GM18907 (cell line): ENCODE data around the gene CDKL2.
"Not testable (repeated sequence)": the region's sequence is repeated elsewhere in the genome, so short reads cannot be mapped to it uniquely, and the experiment has no call there.

Experiments used
- ATAC-seq: cut with Tn5 transposase; IDR thresholded peaks from one replicate; pipeline ENCODE4 v1.9.1; 2021; ENCODE audit warnings: mild to moderate bottlenecking, moderate library complexity; ENCODE audit not compliant: unreplicated experiment

CDKL2 gene

DNA sequence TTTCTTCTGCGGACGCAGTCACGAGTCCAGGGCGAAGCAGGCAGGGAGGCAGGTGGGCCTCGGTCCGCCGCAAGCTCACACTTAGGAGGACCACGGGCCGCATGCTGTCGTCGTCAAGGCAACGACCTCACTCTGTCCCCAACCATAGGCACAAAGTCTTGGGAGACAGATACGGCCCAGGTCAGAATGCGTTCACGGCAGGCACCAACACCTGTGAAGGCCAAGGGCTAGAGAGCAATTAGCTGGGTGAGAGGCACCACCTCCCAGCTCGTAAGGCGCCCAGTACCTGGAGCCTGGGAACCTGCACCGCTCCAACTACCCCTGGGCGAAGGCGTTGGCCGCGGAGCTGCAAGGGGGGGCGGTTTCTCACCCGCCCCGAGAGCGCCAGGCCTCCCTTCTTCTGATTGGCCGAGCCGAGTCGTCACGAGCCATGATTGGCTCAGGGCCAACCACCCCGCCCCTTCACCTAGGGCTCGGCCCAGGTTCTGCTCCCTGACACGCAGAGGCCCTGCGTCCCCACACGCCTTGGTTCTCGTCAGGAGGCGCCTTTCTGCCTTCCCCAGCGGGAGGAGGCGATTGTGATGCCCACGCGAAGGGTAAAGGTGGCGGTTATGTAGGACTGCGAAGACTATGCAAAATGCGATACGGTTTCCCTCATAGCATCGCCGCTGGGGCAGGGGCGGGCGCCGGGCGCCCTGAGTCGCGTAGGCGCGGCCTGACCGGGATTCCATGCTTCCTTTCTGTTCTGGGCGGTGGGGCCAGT lies at the start of gene CDKL2:
CDKL2 (minus strand) TSS at position 355 of the 763 bp plus-strand sequence. CDS start 4,540 bp downstream, outside the sequence.
- ATAC-seq, result peak; percentile 99

DNA sequence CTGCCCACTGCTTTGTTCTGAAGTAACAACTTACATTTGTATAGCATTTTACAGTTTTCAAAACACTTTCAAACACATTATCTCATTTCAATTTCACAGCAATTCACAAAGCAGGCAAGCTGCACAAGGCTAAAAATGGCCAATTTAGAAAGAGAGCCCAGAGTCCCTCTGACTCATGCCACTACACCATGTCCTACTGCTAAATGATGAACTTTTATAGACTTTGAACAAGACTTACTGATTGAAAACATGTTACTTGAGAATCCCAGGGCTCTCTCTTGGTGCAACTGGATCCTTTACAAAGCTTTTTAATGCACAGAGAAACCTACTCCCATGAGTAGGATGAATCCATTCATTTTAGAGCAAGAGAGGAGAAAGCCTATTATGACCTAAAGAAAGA lies 48.6 kb upstream of the CDKL2 start:
- ATAC-seq, result no peak

DNA sequence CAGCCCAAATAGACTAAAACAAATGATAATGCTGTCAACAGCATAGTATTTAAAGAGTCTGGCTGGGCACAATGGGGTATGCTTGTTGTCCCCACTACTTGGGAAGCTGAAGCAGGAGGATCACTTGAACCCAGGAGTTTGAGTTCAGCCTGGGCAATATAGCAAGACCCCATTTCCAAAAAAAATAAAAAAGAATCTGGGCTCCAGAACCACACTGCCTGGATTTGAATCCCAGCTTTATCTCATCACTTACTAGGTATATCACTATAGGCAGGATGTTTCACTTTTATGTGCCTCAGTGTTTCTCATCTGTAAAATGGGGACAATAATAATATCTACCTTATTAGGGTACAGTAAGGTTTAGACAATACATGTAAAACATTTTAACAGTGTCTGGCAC lies 48.1 kb upstream of the CDKL2 start:
- no peak for ATAC-seq

DNA sequence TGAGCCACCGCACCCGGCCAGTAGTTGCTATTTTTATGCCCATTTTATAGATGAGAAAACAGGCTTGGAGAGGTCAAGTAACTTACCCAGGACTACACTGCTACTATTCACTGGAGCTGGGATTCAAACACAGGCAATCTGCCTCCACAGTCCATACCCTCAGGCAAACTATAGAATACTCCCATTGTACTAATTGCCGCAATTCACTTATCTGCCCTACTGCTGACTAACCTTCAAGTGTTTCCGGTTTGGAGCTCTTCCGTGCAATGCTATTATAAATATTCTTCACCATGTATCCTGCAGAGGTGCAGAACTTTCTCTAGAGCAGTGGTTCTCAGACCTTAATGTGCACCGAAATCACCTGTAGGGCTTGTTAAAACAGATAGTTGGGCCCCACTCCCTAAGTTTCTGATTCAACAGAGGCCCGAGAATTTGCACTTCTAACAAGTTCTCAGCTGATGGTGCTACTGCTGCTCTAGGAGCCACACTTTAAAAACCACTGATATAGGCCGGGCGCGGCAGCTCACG lies 44.7 kb upstream of the CDKL2 start:
- no peak for ATAC-seq

DNA sequence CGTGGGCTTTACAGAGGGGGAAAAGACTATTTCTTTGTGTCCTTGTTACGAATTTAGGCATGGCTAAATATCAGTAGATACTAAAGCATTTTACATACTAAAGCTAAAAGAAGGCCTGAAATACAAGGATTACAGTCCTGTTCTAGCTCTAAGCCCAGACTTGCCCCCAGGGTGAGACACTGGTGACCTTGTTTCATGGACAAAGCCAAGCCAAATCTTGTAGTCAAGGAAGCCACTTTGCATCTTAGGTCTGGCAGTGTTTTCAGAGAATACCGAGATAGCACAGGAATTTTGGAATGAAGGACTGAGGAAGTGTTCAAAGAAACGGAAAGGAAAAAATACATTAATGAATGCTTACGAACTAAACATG lies 43.6 kb upstream of the CDKL2 start:
- no peak for ATAC-seq

DNA sequence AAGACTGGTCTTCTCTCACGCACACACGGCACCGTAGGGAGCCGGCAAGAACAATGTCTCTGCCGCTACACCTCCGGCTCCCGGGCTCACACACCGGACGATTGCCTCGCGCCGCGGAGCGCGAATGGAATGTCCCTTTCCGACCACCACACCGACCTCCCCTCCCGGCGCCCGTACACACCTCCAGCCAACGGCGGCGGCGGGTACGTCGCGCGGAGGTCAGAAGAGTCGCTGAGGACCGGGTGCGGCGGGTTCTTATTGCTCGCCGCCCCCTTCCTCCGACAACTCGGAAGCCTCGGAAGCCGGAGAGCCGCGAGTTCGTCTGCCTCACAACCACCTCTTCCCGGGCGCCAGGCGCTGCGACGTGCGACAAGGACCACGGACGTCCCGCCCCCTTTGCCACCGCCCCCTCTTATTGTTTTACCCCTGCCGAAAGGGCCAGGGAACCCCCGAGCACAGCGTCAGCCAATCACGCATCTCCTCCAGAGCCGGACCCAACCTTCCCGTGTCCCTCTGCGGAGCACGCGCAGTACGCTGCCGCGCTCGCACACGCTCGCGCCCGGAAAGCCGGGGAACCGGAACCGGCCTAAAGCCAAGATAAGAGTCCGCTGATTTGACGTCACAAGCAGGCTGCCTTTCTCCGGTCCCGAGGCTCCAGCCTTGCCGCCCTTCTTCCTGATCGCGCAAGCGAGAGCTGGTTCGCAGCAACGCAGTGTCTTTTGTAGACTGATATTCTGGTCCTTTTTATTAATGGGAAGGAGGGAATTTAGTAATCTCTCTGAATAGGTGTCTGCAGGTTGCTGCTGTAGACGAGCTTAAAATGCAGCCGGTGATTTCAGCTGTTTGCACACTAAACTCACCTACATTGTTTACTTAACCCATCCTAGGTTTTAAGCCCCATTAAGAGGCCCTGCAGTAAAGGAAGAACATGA lies 43.0 kb upstream of the CDKL2 start, which contains the start of gene G3BP2:
G3BP2 (minus strand) TSS at position 385 of the 932 bp plus-strand sequence. CDS start 11,386 bp downstream, outside the sequence.
- peak; percentile 92 for ATAC-seq

DNA sequence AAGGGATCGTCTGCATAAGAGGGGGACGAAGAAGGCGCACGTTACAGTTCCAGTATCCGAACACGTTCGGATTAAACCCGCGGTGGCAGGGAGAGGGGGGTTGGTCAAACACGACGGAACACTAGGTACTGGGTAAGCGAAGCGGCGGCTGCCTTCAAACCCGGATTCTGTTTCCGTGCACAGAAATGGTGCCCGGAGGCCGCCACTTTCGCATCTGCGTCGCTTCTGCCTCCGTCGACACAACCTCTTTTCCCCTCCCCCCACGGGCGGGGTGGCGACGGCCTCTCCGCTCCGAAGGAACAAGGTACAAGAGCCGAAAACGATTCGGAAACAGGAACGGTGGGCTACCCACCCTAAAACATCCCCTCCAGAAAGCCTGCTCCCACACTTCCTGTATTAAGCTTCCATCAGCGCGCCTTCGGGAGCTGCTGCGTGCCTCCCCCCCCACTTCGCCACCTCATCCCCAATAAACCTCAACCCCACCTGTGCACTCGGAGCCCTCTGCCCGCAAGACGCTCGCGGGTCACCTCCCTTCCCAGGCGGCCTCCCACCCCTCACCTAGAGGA lies 42.2 kb upstream of the CDKL2 start:
- ATAC-seq, result peak; percentile 45

DNA sequence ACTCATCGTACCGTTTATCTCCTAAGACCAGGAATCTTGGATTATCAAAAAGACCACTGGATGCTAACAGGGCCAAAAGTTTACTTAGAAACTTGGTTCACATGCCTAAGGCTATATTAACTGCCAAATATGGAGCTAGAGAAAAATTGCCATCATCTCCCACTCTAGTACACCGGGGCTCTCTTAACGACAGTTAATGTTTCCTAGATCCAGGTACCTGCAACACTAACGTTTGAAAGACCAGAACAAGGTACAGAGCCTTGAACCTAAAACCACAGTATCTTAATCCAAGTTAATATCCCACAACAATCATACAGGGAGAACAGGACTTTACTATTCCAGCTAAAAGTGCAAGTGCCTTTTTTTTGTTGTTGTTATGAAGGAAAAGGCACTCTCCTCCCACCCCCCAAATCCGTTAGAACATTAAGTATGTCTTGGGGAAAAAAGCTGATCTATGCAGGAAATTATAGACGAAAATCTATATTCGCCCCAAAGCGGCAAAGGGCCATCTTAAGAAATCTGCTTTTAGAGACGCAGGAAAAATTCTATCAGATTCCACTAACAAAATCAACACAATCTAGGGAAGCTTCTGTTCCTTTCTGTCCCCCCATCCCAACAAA lies 41.6 kb upstream of the CDKL2 start:
- no peak for ATAC-seq

DNA sequence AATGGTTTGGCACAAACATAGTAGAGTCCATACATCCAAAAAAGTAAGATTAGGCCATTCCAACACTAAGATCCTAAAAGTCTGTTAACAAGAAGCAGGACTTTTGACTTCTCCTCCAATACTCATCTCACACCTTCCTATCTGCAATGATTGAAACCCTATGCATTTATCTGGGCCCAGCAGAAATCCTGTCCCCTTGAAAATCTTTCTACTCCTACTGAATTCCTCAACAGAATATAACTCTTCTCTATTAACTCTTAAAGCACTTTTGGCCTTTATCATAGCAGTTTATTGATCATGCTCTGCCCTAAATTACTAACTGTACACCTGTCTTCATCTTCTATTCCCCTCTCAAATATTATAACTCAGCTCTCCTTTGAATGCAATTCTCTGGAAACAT lies 38.3 kb upstream of the CDKL2 start:
- no peak for ATAC-seq

DNA sequence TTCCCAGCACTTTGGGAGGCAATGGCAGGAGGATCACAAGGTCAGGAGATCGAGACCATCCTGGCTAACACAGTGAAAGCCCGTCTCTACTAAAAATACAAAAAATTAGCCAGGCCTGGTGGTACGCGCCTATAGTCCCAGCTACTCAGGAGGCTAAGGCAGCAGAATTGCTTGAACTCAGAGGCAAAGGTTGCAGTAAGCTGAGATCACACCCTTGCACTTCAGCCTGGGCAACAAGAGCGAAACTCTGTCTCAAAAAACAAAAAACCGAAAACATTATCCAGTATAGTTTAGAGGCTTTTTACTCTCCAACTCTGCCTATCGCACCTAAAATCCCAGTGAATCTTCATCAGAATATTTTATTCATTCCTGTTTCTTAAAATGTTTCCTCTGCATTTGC lies 37.3 kb upstream of the CDKL2 start:
- ATAC-seq, result not testable (repeated sequence)

DNA sequence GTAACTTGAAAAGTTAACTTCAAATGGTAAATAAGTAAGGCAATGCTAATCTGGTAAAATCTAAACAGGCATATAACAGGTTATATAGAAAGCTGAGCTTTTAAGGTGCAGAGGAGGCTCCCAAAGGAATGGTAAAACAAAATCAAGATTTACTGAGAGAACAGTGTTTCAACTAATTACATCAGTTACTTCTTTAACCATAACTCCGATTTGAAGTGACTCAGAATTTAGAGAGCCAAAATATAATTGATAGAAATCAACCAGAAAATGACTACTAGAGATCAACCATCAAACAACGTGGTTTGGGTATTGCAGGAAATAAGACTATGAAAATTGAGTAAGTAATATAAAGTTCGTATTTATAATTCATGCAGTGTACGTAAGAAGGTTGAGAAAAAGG lies 36.0 kb upstream of the CDKL2 start:
- ATAC-seq, result no peak

DNA sequence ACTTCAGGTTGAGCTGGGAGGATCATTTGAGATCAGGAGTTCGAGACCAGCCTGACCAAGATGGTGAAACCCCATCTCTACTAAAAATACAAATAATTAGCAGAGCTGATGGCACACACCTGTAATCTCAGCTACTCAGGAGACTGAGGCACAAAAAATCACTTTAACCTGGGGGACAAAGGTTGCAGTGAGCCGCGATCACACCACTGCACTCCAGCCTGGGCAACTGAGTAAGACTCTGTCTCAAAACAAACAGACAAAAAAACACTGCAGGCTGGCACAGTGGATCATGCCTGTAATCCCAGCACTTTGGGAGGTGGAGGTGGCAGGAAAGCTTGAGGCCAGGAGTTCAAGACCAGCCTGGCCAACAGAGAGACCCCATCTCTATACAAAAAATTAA lies 34.3 kb upstream of the CDKL2 start:
- not testable (repeated sequence) for ATAC-seq

DNA sequence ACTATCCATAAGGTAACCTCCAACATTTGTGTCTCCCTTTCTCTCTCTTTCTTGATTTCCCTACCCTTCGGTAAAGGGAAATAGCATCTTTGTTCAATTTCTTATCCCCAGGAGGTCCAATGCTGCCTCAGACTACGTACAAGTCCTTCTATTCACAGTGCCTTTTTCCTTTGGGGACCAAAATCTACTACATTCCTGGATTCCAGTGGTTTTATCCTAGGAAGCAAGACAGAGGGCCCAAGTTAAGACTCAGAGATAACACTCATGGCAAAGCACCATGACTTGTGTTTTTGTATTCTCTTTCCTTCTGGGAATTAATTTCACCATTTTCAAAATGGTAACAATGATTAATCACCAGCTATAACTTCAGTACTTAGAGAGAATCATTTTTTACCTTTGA lies 32.3 kb upstream of the CDKL2 start:
- no peak for ATAC-seq

DNA sequence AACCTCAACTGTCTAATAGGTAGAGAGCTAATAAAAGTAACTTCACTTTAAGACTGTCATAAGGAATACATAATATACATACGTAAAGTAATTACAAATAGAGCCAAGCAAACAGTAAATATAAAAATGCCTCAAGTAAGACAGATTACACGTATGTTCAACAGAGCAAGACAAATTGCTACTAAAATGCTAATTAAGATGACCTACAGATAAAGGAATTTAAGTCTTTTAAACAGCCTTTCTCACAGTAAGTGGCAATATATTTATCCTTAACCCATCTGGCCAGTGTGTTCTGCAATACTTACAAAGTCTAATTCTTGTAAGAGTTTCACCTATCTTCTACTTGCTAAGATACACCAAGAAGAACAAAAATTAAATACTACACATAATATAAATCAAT lies 30.2 kb upstream of the CDKL2 start:
- no peak for ATAC-seq

DNA sequence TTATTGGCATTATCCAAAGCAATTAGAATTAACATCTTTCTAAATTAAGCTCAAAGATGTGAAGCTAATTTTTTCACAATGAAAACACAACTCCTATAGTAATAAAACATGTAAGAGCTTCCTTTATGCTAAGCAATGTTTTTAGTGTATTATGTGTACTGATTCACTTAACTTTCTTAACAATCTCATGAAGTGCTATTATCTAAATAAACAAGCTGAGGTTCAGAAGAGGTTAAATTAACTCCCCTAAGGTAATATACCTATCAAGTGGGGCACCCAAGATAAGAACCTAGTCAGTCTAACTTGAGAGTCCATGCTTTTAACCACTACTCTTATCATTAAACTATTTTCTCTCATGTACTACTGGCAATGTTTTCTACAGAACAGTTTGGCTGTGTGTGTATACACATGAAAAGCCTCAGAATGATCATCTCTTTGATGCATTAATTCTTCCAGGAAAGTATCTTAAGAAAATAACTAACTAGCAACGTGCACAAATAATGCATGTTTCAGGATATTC lies 29.2 kb upstream of the CDKL2 start:
- ATAC-seq, result no peak

DNA sequence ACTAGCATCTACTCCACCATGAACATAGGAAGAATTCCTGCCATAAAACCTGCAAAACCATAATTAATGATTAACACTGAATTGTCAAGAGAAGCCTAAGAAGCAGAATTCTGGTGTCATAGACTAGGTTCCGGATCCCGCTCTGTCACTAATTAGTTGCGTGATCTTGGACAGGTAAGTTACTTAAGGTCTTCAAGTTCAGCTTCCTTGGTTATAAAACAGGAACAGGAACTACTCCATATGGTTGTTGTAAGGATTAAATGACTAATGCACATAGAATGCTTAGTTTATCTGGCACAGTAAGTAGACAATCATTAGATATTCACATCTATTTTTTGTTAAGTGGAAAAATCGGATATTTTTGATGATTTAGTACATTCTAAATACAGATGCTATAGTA lies 28.5 kb upstream of the CDKL2 start:
- ATAC-seq, result no peak

DNA sequence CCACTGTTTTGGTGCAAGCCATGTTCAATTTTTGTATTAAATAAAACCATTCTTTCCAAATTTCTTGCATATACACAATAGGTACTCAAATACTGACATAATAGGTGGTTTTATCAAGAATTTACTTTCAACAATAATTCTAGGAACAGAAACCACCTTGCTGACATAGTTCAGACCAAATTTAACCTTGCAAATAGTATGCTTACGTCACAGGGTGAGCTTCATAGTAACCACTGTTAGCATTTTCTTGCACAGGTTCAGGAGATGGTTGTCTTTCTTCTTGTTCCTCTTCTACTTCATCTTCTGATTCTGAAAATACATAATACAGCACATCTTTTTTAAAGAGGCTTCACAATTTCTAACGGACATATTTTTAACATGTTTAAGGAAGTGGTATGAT lies 25.2 kb upstream of the CDKL2 start:
- ATAC-seq, result no peak

DNA sequence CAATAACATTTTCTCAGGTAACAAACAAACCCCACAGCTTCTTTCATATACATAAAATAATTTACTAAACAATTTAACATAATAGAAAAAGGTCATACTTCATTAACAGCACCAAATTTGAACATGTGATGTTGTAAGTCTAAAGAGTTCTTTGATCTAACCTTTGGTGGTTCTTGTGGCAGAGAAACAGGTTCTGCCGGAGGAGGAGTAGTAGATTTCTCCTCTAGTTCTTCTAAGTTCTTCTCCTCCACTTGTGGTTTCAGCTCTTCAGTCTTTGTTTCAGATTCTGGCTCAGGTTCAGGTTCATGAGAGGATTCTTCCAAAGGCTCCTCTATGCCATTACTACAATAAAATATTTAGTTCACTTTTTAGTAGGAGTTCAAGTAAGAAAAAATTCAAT lies 24.6 kb upstream of the CDKL2 start:
- no peak for ATAC-seq

DNA sequence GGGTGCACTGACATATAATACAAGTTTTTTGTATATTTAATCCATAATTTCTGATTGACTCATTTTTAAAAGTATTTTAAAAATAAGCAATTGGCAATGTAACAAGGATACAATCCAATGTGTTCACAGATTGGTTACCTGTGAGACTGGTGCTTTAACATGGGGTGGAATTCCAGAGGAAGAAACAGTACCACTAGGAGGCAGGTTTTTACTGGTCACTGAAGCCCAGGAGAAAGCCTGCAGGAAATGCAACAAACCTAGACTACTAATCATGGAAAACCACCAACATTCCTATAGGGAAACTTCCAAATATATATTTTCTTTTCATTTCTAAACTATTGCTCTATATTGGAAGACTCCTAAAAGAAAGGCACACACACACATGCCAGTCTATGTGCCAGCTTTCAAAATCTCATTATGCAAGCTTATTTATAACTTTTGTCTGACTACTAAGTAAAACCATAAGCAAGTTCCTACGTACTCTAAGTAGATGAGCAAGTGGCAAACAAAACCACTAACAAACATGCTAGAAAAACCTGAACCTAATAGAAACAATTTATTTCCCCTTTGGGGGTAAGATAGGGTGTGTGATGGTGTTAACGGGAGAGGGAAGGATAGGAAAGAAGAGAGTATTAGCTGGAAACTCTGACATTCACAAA lies 23.6 kb upstream of the CDKL2 start:
- no peak for ATAC-seq

DNA sequence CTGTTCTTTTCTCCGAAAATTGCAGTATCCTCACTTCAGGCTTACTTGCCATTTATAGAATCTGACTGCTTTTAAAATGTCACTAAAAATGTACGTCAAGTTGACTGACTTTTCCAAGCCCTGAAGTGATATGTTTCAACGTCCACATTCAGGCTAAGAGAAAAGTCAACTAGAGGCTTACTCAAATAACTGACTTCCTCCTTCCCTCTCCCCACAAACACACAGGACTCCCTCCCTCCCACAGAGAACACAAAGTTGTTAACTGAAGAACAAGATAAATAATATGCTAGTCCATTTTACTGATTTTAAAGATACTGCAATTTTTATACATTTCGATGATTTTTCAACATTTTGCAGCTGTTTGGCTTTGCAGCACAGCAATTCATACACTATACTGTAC lies 13.8 kb upstream of the CDKL2 start:
- ATAC-seq, result no peak
